HG02870 (cell line): ENCODE results near the gene DNAH9.

Experiments used
- ATAC-seq: cut with Tn5 transposase; IDR thresholded peaks from one replicate; pipeline ENCODE4 v1.9.1; 2021; ENCODE audit warnings: mild to moderate bottlenecking, moderate library complexity; ENCODE audit not compliant: unreplicated experiment

Gene DNAH9

DNA sequence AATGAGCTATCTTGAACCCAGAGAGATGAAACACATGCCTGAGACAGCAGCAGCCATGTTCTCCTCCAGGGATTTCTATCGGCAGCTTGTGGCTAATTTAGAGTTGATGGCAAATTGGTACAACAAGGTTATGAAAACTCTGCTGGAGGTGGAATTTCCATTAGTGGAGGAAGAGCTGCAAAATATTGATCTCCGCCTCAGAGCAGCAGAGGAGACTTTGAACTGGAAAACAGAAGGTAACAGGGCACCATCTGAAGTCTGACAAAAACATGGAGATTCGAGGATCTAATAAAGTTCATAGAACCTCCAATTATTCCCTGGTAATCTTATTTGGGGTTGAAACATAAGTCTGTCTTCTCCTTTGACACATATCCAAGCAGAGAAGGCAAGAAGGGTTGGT lies 52.8 kb downstream of the DNAH9 start:
- no peak for ATAC-seq

DNA sequence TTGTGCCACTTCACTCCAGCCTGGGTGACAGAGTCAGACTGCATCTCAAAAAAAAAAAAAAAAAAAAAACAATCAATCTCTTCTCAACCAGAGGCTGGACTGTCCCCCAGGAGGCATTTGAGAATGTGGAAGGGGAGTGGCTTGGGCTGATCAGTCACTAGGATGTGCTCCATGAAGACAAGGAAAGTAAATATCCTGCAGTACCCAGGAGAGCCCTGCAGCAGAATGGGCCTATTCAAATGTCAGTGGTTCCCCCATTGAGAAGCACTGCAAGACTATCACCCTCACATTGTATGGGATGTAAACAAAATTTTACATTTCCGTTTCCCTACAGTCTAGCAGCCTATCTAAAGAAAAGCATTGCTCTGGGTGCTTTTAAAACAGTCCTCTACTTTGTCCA lies 70.3 kb downstream of the DNAH9 start:
- no peak for ATAC-seq

DNA sequence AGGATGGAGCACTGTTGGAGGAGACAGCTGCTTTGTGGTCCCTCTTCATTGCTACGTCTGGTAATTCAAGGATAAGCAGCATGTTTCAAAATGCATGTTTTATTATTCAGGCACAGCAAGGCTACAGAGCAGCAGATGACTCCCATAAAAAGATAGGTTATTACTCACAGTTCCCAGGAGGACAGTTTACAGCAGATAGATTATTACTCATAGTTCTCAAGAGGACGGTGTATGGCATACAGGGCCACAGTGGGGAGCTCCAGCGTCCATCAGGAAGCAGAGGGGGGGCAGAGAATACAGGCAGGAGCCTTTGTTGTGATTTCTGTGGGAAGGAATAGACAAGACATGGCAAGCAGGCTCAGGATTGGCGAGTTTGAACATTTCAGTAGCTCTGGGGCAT lies 72.9 kb downstream of the DNAH9 start:
- ATAC-seq = no peak

- no peak for ATAC-seq
These were observed 84.4 kb downstream of the DNAH9 start for GRCh38 chr17:11682646-11683045.

DNA sequence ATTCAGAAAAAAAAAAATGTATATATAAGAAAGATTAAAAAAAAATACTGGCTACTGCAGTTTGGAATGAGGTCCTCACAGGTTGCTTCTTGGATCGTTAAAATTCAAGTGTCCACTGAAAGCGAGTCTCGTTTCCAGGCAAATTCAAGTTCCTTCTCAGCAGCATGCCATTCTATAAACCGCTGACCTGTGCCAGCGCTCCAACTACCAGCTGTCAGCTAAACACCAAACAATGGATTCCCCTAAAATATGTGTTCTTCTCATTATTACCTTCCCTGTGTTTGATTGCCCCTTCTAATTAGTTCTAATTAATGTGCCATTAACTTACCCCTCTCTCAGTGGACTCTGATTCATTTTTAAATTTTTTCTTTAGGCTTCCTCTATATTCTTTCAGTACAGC lies 92.4 kb downstream of the DNAH9 start:
- ATAC-seq = no peak

DNA sequence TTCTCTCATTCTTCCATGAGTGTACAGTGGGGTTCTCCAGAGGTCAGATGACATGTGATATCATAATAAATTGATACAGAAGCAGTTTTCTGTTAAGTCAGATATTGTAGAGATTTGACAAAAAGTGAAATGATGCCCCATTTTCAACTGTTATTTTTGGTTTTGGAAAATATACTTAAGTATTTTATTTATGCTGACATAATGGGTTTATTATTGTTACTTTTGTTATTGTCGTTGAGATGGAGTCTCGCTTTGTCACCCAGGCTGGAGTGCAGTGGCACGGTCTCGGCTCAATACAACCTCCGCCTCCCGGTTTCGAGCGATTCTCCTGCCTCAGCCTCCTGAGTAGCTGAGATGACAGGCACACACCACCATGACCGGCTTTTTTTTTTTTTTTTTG lies 94.4 kb downstream of the DNAH9 start:
- ATAC-seq = no peak

DNA sequence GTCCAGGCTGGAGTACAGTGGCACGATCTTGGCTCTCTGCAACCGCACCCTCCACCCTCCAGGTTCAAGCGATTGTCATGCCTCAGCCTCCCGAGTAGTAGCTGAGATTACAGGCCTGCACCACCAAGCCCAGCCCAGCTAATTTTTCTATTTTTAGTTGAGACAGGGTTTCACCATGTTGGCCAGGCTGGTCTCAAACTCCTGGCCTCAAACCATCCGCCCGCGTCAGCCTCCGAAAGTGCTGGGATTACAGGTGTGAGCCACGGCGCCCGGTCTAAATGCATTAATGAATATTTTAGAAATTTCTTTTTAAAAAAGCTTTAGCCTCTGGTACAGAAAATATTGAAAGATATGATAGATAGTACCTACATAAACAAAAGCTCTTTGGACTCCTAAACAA lies 95.0 kb downstream of the DNAH9 start:
- no peak for ATAC-seq

- no peak for ATAC-seq
These were observed 102.4 kb downstream of the DNAH9 start for GRCh38 chr17:11700668-11701067.

DNA sequence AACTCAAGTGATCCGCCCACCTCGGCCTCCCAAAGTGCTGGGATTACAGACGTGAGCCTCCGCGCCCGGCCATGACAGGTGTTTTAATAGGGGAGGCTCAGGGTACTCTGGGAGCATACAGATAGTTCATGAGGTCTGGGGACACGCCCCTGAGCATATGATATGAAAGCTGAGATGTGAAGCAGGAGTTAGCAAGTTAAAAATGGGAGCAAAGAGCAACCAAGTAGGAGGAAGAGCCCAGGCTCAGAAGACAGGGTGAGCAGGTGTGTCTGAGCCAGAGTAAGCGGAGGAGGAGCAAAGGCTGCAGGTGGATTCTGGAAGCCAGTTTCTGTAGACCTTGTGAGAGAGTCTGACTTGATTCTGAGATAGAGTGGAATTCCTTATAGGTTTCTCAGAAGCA lies 103.6 kb downstream of the DNAH9 start:
- no peak for ATAC-seq

DNA sequence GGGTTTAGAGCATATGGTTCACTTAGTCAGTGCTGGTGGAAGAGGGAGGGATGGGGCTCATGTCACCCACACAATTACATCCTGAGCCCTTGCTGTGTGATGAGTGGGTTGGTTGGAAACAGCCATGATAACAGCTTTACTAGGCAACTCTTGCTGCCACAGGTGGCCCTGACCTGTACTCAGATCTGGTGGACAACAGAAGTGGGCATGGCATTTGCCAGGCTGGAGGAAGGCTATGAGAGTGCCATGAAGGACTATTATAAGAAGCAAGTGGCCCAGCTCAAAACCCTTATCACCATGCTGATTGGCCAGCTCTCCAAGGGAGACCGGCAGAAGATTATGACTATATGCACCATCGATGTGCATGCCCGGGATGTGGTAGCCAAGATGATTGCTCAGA lies 105.8 kb downstream of the DNAH9 start:
- ATAC-seq = no peak

DNA sequence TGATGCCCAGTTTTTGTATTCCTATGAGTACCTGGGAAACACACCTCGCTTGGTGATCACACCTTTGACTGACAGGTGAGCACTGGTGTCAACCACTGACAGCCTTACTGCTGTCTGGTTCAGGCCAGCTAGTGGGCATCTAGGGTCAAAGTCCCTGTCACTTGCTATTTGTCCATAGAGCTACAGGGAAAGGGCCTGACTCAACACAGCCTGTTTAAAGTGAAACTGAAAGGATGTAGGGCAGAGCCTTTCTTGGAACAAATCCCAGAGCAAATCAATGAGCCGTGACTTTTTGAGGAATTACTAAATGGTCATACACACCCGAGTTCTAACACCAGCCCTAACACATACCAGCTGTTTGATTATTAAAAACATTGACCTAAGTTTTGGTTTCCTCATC lies 106.8 kb downstream of the DNAH9 start:
- no peak for ATAC-seq

DNA sequence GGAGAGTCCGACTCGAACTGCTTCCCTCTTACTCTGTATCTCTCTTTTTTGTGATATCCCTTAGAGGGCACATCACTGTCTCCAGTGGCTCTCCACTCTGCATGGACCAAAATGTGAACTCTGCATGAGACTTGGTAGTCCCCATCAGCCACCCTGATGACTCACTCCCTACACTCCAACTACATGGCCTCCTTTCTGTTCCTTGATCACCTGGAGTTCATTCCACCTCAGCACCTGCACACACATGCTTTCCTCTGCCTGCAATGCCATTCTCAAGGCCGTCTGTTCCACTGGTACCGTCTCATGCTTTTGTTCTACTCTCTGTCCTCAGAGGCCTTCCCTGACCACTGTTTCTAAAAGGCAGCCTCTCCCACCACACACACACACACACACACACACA lies 109.3 kb downstream of the DNAH9 start:
- no peak for ATAC-seq

DNA sequence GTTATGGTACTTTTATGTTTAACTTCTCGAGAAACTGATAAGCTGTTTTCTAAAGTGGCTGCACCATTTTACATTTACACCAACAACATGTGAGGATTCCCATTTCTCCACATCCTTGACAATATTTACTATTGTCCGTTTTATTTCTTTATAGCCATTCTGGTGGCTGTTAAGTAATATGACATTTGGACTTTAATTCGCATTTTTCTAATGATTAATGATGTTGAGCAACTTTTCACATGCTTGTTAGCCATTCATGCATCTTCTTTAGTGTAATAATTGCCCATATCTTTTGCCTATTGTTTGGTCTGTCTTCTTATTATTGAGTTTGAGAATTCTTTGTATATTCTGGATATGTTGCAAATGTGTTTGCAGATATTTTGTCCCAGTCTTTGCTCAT lies 114.2 kb downstream of the DNAH9 start:
- ATAC-seq = no peak

DNA sequence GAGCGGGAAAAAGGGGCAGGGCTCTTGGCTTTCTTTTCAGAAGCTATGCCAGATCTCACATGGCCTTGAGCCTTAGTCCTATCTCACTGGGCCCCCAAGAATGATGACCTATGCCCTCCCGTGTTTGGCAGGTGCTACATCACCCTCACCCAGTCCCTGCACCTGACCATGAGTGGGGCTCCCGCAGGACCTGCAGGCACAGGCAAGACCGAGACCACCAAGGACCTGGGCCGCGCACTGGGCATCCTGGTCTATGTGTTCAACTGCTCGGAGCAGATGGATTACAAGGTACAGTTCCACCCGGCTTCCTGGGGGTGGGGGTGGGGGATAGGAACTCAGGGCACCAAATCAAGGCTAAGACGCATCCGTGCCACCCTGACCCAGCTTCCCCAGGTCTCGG lies 120.9 kb downstream of the DNAH9 start:
- ATAC-seq = no peak

DNA sequence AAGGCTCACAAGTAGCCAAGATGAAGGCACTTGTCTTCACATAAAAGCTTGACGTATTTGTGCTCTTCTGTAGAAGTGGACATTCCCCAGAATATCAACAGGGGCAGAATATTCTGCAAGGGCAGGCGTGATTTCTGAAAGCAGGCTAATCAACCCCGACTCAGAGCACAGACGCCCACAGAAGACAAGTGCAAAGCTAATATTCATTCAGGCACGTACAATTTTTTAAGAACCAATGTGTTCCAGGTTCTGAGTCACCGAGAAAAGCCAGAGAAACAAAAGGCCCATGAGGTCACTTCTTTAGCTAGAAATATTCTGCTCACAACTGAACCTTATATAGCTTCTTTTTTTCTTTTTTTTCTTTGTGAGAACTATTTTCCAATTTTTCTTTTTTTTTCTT lies 121.6 kb downstream of the DNAH9 start:
- ATAC-seq = no peak

DNA sequence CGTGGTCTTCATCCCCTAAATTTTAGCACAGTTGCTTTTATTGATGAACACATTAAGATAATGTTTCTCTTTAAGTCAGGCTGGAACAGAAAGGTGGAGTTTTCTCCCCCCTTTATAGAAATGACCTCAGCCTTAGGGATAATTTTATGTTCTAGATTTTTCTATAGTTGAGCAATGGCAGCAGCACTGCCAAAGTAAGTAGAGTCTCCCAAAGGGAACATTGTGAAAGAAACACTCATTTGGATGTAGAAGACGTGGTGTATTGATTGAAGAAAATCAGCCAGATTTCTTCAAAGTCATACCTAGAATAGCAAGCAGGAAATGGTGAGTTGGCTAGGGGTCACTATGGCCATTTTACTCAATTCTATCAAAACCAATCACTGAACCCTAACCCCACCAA lies 122.5 kb downstream of the DNAH9 start:
- ATAC-seq = no peak

- no peak for ATAC-seq
These were observed 132.5 kb downstream of the DNAH9 start for GRCh38 chr17:11730747-11731146.

GRCh38 chr17:11736613-11737312 lies 138.5 kb downstream of the DNAH9 start:
- ATAC-seq = no peak

- no peak for ATAC-seq
These were observed 139.0 kb downstream of the DNAH9 start for GRCh38 chr17:11737313-11737679.

GRCh38 chr17:11738151-11738550 lies 139.9 kb downstream of the DNAH9 start:
- ATAC-seq = no peak

GRCh38 chr17:11739351-11739750 lies 141.1 kb downstream of the DNAH9 start:
- no peak for ATAC-seq

GRCh38 chr17:11739848-11740247 lies 141.6 kb downstream of the DNAH9 start:
- ATAC-seq = no peak

DNA sequence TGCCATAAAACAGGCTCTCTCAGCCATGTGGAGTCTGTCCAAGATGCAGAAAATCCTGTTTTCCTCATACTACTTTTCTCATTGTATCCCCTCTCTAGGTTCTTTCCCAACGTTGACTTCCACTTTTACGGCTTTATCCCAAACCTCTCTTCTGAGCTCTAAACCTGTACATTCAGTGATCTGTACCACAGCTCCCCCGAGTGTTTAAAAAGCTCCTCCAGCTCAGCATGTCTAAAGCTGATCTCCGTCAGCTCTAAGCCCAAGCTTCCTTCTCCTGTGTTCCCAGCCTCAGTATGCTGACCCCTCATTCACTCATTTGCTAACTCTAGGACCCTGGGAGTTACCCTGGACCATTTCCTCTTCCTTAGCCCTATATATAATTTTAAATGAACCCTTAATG lies 144.6 kb downstream of the DNAH9 start:
- ATAC-seq = no peak

DNA sequence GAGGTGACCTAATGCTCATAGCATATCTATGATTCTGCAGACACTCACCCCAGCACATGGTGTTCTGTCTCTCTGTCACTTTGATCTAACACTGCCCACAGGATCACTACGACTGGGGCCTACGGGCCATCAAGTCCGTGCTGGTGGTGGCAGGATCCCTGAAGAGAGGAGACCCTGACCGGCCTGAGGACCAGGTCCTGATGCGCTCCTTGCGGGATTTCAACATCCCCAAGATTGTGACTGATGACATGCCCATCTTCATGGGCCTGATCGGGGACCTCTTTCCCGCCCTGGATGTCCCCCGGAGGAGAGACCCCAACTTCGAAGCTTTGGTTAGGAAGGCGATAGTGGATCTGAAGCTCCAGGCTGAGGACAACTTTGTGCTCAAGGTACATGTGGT lies 146.4 kb downstream of the DNAH9 start:
- ATAC-seq = no peak
